Astrocyte of the spinal cord (primary cell): ENCODE measurements around the gene CHCHD6.

Source experiments
- DNase-seq: peaks from one replicate; pipeline ENCODE4 v3.0.0; 2011; ENCODE audit warnings: low read depth, low spot score
- H3K4me3 ChIP-seq: 2 replicates; pipeline ENCODE4 v1.5.1; 2011; ENCODE audit warnings: low read depth, mild to moderate bottlenecking, low read length, moderate library complexity
- CTCF ChIP-seq: IDR thresholded peaks from 2 replicates; pipeline ENCODE4 v1.5.1; 2012; ENCODE audit warnings: low read depth, mild to moderate bottlenecking, low read length, inconsistent platforms
- in situ Hi-C: cut with HindIII; loops from 2 replicates; pipeline ENCODE4 v1.10.0; 2017; ENCODE audit warnings: low sequenced_read_pairs

CHCHD6 gene

GRCh38 chr3:126926684-126927400 is 222.8 kb downstream of the CHCHD6 start:
- in situ Hi-C loops, result no loop called here
- peak; percentile 91 for DNase-seq
- H3K4me3 ChIP-seq, result no peak overlapping the region
- peak; percentile 36 for TF ChIP-seq CTCF

GRCh38 chr3:126927401-126927750 is 223.3 kb downstream of the CHCHD6 start:
- TF ChIP-seq CTCF, result no peak
- peak; percentile 25 for DNase-seq
- H3K4me3 ChIP-seq, result no peak overlapping the region
- in situ Hi-C loops, result no loop called here

- TF ChIP-seq CTCF, result no peak
- in situ Hi-C loops, result no loop called here
- peak; percentile 59 for DNase-seq
These were observed 223.8 kb downstream of the CHCHD6 start for GRCh38 chr3:126927846-126928245.

GRCh38 chr3:126928921-126929474 is 225.0 kb downstream of the CHCHD6 start:
- in situ Hi-C loops, result no loop called here
- no peak for DNase-seq
- no peak overlapping the region for H3K4me3 ChIP-seq
- no peak for TF ChIP-seq CTCF

More at GRCh38 chr3:126927846-126928245, 223.8 kb downstream of the CHCHD6 start:
- no peak overlapping the region for H3K4me3 ChIP-seq

GRCh38 chr3:126930936-126931600 is 227.0 kb downstream of the CHCHD6 start:
- H3K4me3 ChIP-seq, result no peak overlapping the region
- no peak for TF ChIP-seq CTCF
- DNase-seq, result no peak
- in situ Hi-C loops, result no loop called here

GRCh38 chr3:126931806-126932187 is 227.8 kb downstream of the CHCHD6 start:
- in situ Hi-C loops, result no loop called here
- TF ChIP-seq CTCF, result no peak
- no peak overlapping the region for H3K4me3 ChIP-seq
- no peak for DNase-seq
